GM12878 (cell line): Measurements from ENCODE around the gene GLRX2. TPM values are rescaled to one million over a fixed set of nuclear protein-coding genes. Genes with fewer than 3 reads are reported as not detected.

Experiments used
- ATAC-seq: fragments of 200-7000 bp; cut with Tn5 transposase; 3 replicates; pipeline ENCODE4 v1.9.1; 2020; ENCODE audit warnings: mild to moderate bottlenecking, moderate library complexity
- BruUV-seq: library from RNA; stranded (reverse); fragments of 400-500 nt; replicated peaks from 2 replicates; lab custom pipeline; 2021; lab: Mats Ljungman, UMichigan
- CTCF ChIA-PET: fragments of 300-600 bp; sonication (Branson Sonifier 250); formaldehyde crosslinking; extraction: SDS; loops from one replicate; lab custom pipeline; 2021; ENCODE audit warnings: inconsistent platforms; lab: Yijun Ruan, JAX
- POLR2A ChIA-PET: fragments of 350-600 bp; formaldehyde crosslinking; extraction: SDS; loops from one replicate; lab custom pipeline; 2021; ENCODE audit warnings: inconsistent platforms; lab: Charles Lee
- RAD21 ChIA-PET: fragments of 300-600 bp; sonication (Branson Sonifier 250); formaldehyde crosslinking; loops from one replicate; lab custom pipeline; 2023; ENCODE audit warnings: antibody characterized with exemption; ENCODE audit not compliant: unreplicated experiment; lab: Charles Lee
- SMC1A ChIA-PET: fragments of 300-600 bp; sonication (Branson Sonifier 250); formaldehyde crosslinking; loops from one replicate; lab custom pipeline; 2023; ENCODE audit not compliant: unreplicated experiment, uncharacterized antibody; lab: Charles Lee
- DNase-seq: peaks from one replicate; pipeline ENCODE4 v3.0.0-alpha.2; 2011; ENCODE audit warnings: low read depth, low spot score
- FAIRE-seq: peaks from 3 replicates; lab custom pipeline; 2011; peaks lifted over from hg19 to GRCh38; lab: Jason Lieb, UNC
- H2AFZ ChIP-seq: 2 replicates; pipeline ENCODE4 v1.6.0; 2011; ENCODE audit warnings: low read depth, low read length, control low read depth; ENCODE audit not compliant: control insufficient read depth
- H3K27ac ChIP-seq: 2 replicates; pipeline ENCODE4 v1.5.1; 2011; ENCODE audit warnings: control low read depth; ENCODE audit not compliant: control insufficient read depth, insufficient read depth
- H3K27me3 ChIP-seq, 2 experiments: replicated peaks in 1 of 2; 2 replicates each; pipeline versions ENCODE4 v1.6.0 to v1.6.1; 2011; ENCODE audit warnings: low read length in 1 of 2; ENCODE audit not compliant: control insufficient read depth in 2 of 2, insufficient read depth in 2 of 2
- H3K36me3 ChIP-seq, 2 experiments: 2 replicates each; pipeline ENCODE4 v1.5.1; 2011; ENCODE audit warnings: low read length in 1 of 2; ENCODE audit not compliant: control insufficient read depth in 2 of 2, insufficient read depth in 2 of 2
- H3K4me1 ChIP-seq: 2 replicates; pipeline ENCODE4 v1.6.1; 2011; ENCODE audit warnings: mild to moderate bottlenecking, low read length, moderate library complexity, mixed read lengths; ENCODE audit not compliant: control insufficient read depth, insufficient read depth
- H3K4me2 ChIP-seq: 2 replicates; pipeline ENCODE4 v1.6.0; 2011; ENCODE audit warnings: control low read depth; ENCODE audit not compliant: control insufficient read depth, insufficient read depth
- H3K4me3 ChIP-seq: fragments of 200-600 bp; sonication (generic); 2 replicates; pipeline ENCODE4 v1.5.1; 2016
- H3K79me2 ChIP-seq: 2 replicates; pipeline ENCODE4 v1.6.0; 2011; ENCODE audit warnings: low read length; ENCODE audit not compliant: control insufficient read depth, insufficient read depth
- H3K9ac ChIP-seq: 2 replicates; pipeline ENCODE4 v1.8.0; 2011; ENCODE audit warnings: low read length, control low read depth, mixed read lengths; ENCODE audit not compliant: control insufficient read depth, insufficient read depth
- H3K9me3 ChIP-seq: replicated peaks from 3 replicates; pipeline ENCODE4 v1.5.1; 2011; ENCODE audit warnings: mild to moderate bottlenecking, low read length; ENCODE audit not compliant: control insufficient read depth, insufficient read depth
- H4K20me1 ChIP-seq: 2 replicates; pipeline ENCODE4 v1.6.0; 2011; ENCODE audit not compliant: control insufficient read depth, insufficient read depth
- BMI1 ChIP-seq: fragments of 450-650 bp; IDR thresholded peaks from 2 replicates; pipeline ENCODE4 v1.6.1; 2016; ENCODE audit warnings: mild to moderate bottlenecking, moderate library complexity, borderline replicate concordance
- EP300 ChIP-seq, 2 experiments: fragments of 150-350 bp in 1 of 2; IDR thresholded peaks; 2 replicates each; pipeline ENCODE4 v1.6.1; 2011 to 2012; ENCODE audit warnings: low read depth in 2 of 2, low read length in 2 of 2, borderline replicate concordance in 1 of 2, improper control_type of control experiment in 1 of 2, inconsistent platforms in 1 of 2; ENCODE audit not compliant: control insufficient read depth in 1 of 2
- RAD51 ChIP-seq: fragments of 450-650 bp; IDR thresholded peaks from 2 replicates; pipeline ENCODE4 v1.6.1; 2016; ENCODE audit warnings: moderate library complexity, mild to moderate bottlenecking, inconsistent platforms
- SP1 ChIP-seq: IDR thresholded peaks from one replicate; pipeline ENCODE4 v1.6.1; 2011; ENCODE audit warnings: low read depth, low read length
- SPI1 ChIP-seq: IDR thresholded peaks from 2 replicates; pipeline ENCODE4 v1.6.1; 2011; ENCODE audit warnings: low read depth, mild to moderate bottlenecking, low read length, moderate library complexity, borderline replicate concordance; ENCODE audit not compliant: insufficient read depth
- SRF ChIP-seq, 2 experiments: IDR thresholded peaks; 2 replicates each; pipeline ENCODE4 v1.6.1; 2011; ENCODE audit warnings: low read depth in 2 of 2, low read length in 2 of 2, mild to moderate bottlenecking in 1 of 2, moderate library complexity in 1 of 2
- SUPT20H ChIP-seq: IDR thresholded peaks from 2 replicates; pipeline ENCODE4 v1.6.1; 2011; ENCODE audit warnings: low read depth, mild to moderate bottlenecking, low read length, moderate library complexity, borderline replicate concordance; ENCODE audit not compliant: control insufficient read depth
- YY1 ChIP-seq: IDR thresholded peaks from 2 replicates; pipeline ENCODE4 v1.6.1; 2011; ENCODE audit warnings: low read depth, mild to moderate bottlenecking, low read length
- ZSCAN29 ChIP-seq: fragments of 450-650 bp; IDR thresholded peaks from 2 replicates; pipeline ENCODE4 v1.6.1; 2017; ENCODE audit warnings: mild to moderate bottlenecking, moderate library complexity
- WGBS: methylation state at CpG from one replicate; pipeline ENCODE4 v1.1.6; 2016; ENCODE audit warnings: low lambda C conversion rate; ENCODE audit not compliant: insufficient replicate concordance, insufficient coverage; ENCODE audit errors: missing lambda C conversion rate; 5-methylcytosine and 5-hydroxymethylcytosine counted together
- in situ Hi-C: fragments of 300-500 bp; cut with MboI; formaldehyde crosslinking; loops from 9 replicates; pipeline ENCODE4 v1.14.3; 2018; ENCODE audit warnings: mixed read lengths
- intact Hi-C: fragments of 100-400 bp; cut with micrococcal nuclease; formaldehyde crosslinking; loops from one replicate; pipeline ENCODE4 v1.14.2; 2022; ENCODE audit not compliant: unreplicated experiment
- polyA plus RNA-seq, 11 experiments: library from polyadenylated mRNA; depleted of rRNA in 4 of 11; unstranded in 6 of 11; stranded (reverse) in 5 of 11; fragments of >200 nt; fragmentation: Nextera tagmentation in 4 of 11; fragmentation: Illumina TruSeq in 1 of 11; extraction: Ambion mirVana in 4 of 11; extraction: Trizol in 1 of 11; gene quantifications; 1 replicate in 1 of 11; 2 replicates in 10 of 11; pipeline versions ENCODE4 v1.2.1 to v1.2.3, GENCODE V29; 2011 to 2016; ENCODE audit warnings: inconsistent platforms in 2 of 11, missing spikeins in 2 of 11, low read depth in 1 of 11
- total RNA-seq, 4 experiments: library from RNA; depleted of rRNA in 3 of 4; stranded (reverse); fragments of >200 nt in 3 of 4; fragmentation: Illumina TruSeq in 1 of 4; extraction: Trizol in 1 of 4; gene quantifications; 2 replicates each; pipeline versions ENCODE4 v1.2.1 to v1.2.3, GENCODE V29; 2013 to 2021
- TF ChIP-seq, protein P1 (sequence below): fragments of 450-650 bp; IDR thresholded peaks from 2 replicates; pipeline ENCODE4 v1.6.1; 2017; ENCODE audit warnings: borderline replicate concordance
- TF ChIP-seq, protein P2 (sequence below): fragments of 450-650 bp; IDR thresholded peaks from 2 replicates; pipeline ENCODE4 v1.6.1; 2014; ENCODE audit warnings: mild to moderate bottlenecking
- TF ChIP-seq, protein P3 (sequence below): IDR thresholded peaks from 2 replicates; pipeline ENCODE4 v1.6.1; 2012; ENCODE audit warnings: low read depth, low read length, improper control_type of control experiment

The GLRX2 gene
- total and polyA plus RNA-seq, 10 of the 15 experiments (the other 5 are each of a cell fraction or from before 2014, with no cell fraction given) = 5.5 to 67.6 (median 16.6) TPM

DNA sequence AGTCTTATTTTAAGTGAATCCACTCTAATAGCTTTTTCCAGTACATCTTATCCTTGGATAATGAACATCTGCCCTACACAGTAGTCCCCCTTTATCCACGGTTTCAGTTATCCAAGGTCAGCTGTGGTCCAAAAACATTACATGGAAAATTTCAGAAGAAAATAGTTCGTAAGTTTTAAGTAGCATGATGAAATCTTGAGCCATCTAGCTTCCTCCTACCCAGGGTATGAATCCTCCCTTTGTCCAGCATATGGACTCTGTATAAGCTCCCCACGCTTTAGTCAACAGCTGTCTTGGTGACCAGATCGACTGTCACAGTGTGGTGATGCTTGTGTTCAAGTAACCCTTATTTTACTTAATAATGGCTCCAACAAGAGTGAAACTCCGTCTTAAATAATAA is 2.6 kb downstream of the GLRX2 start:
- Histone ChIP-seq H3K9ac (no peak overlapping the region), H3K4me2 (no peak overlapping the region), H3K27me3 (no peaks in the 10 kb centered on the region), H3K4me3 (no peak overlapping the region), H3K4me1 (no peaks in the 10 kb centered on the region), H4K20me1 (no peaks in the 10 kb centered on the region), H2AFZ (no peak overlapping the region), H3K27ac (no peak overlapping the region), H3K36me3 (peaks cover 0 to 9% of the 10 kb centered on the region in 2 experiments; a peak in 1 of 4 replicates), H3K9me3 (no peaks in the 10 kb centered on the region), H3K79me2 (peaks cover 18% of the 10 kb centered on the region)
- DNase-seq = no peak
- WGBS = 99% methylated on average over 5 of the region's 5 CpGs
- FAIRE-seq = no peak
- in situ Hi-C loops (no loop called here), intact Hi-C loops (no loop called here)
- TF ChIP-seq SP1 = no peak
- ChIA-PET RAD21 (no interaction called here), SMC1A (interaction anchor here (1.4 to 4.1 kb wide), 4 partner anchors 9 to 44 kb away, joined by 5 to 24 read pairs (median 6); partner anchors contain the start of gene UCHL5), POLR2A (interaction anchor here (0.5 kb wide), 1 partner anchor 32 kb away, joined by 4 read pairs; no protein-coding TSS in a partner anchor), CTCF (interaction anchor here (1.3 to 1.8 kb wide), 4 partner anchors 20 to 81 kb away, joined by 3 to 5 read pairs (median 3); partner anchors contain the start of gene UCHL5)
- no TSS peak for BruUV-seq
- no peak for ATAC-seq

DNA sequence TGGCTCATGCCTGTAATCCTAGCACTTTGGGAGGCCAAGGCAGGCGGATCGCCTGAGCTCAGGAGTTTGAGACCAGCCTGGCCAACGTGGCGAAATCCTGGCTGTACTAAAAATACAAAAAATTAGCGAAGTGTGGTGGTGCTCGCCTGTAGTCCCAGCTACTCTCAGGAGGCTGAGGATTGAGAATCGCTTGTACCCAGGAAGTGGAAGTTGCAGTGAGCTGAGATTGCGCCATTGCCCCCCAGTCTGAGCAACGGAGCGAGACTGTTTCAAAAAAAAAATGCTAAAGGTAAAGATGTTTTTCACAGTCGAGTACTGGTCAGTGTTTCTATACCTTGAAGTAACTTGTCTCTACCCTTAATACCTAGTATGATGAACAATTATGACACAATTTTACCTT is 11.1 kb downstream of the GLRX2 start:
- Histone ChIP-seq H3K9ac (no peak overlapping the region), H3K79me2 (no peaks in the 10 kb centered on the region), H3K4me1 (no peaks in the 10 kb centered on the region), H4K20me1 (no peaks in the 10 kb centered on the region), H3K4me2 (no peak overlapping the region), H2AFZ (no peak overlapping the region), H3K27me3 (no peaks in the 10 kb centered on the region), H3K36me3 (peaks cover 0 to 4% of the 10 kb centered on the region in 2 experiments; a peak in 2 of 4 replicates), H3K27ac (no peak overlapping the region), H3K9me3 (no peaks in the 10 kb centered on the region)
- in situ Hi-C loops (no loop called here), intact Hi-C loops (no loop called here)
- SMC1A ChIA-PET = interaction anchor here (2.2 kb wide), 2 partner anchors 8 to 10 kb away, joined by 4 to 5 read pairs; no protein-coding TSS in a partner anchor
- FAIRE-seq (no peak), ATAC-seq (no peak), DNase-seq (no peak)
- CTCF ChIA-PET = interaction anchor here (1.0 to 1.3 kb wide), 3 partner anchors 11 to 109 kb away, joined by 3 to 5 read pairs (median 4); no protein-coding TSS in a partner anchor
- 97% methylated on average over 11 of the region's 11 CpGs for WGBS
- POLR2A ChIA-PET = interaction anchor here (1.2 kb wide), 1 partner anchor 35 kb away, joined by 5 read pairs; the partner anchor contains the start of genes RO60 and UCHL5
- no TSS peak for BruUV-seq
- RAD21 ChIA-PET = no interaction called here
- no peak for TF ChIP-seq YY1
- TF ChIP-seq SPI1 = no peak
- no peak for TF ChIP-seq RAD51
- TF ChIP-seq, protein P1, sequence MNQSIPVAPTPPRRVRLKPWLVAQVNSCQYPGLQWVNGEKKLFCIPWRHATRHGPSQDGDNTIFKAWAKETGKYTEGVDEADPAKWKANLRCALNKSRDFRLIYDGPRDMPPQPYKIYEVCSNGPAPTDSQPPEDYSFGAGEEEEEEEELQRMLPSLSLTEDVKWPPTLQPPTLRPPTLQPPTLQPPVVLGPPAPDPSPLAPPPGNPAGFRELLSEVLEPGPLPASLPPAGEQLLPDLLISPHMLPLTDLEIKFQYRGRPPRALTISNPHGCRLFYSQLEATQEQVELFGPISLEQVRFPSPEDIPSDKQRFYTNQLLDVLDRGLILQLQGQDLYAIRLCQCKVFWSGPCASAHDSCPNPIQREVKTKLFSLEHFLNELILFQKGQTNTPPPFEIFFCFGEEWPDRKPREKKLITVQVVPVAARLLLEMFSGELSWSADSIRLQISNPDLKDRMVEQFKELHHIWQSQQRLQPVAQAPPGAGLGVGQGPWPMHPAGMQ = no peak
- TF ChIP-seq SUPT20H = no peak
- no peak for TF ChIP-seq ZSCAN29
- TF ChIP-seq, protein P2, sequence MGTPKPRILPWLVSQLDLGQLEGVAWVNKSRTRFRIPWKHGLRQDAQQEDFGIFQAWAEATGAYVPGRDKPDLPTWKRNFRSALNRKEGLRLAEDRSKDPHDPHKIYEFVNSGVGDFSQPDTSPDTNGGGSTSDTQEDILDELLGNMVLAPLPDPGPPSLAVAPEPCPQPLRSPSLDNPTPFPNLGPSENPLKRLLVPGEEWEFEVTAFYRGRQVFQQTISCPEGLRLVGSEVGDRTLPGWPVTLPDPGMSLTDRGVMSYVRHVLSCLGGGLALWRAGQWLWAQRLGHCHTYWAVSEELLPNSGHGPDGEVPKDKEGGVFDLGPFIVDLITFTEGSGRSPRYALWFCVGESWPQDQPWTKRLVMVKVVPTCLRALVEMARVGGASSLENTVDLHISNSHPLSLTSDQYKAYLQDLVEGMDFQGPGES = no peak
- no peak for TF ChIP-seq EP300 (IDR thresholded peaks at IDR 0.05; ENCODE audit: borderline replicate concordance in 1 of 2, control insufficient read depth in 1 of 2, low read depth in 2 of 2, low read length in 2 of 2)
- TF ChIP-seq BMI1 = no peak
- TF ChIP-seq, protein P3, sequence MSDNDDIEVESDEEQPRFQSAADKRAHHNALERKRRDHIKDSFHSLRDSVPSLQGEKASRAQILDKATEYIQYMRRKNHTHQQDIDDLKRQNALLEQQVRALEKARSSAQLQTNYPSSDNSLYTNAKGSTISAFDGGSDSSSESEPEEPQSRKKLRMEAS = no peak
- no peak for TF ChIP-seq SRF (IDR thresholded peaks at IDR 0.05; ENCODE audit: low read depth in 2 of 2, low read length in 2 of 2)
- TF ChIP-seq, all 136 proteins: peak for 0
- no peak overlapping the region for H3K4me3 ChIP-seq
